PC-3 (cell line): Measurements from ENCODE around the gene FBXW2. TPM values are rescaled to one million over a fixed set of nuclear protein-coding genes. Genes with fewer than 3 reads are reported as not detected.

ENCODE experiments used
- ATAC-seq: fragments of 200-7000 bp; cut with Tn5 transposase; 2 replicates; pipeline ENCODE4 v1.9.1; 2020; ENCODE audit warnings: mild to moderate bottlenecking, moderate library complexity
- BruUV-seq: library from RNA; stranded (reverse); fragments of 400-500 nt; replicated peaks from 2 replicates; lab custom pipeline; 2021; lab: Mats Ljungman, UMichigan
- CTCF ChIA-PET: fragments of 300-600 bp; sonication (Branson Sonifier 250); formaldehyde crosslinking; loops from one replicate; lab custom pipeline; 2022; ENCODE audit warnings: antibody characterized with exemption; lab: Charles Lee
- POLR2A ChIA-PET: fragments of 300-600 bp; sonication (Branson Sonifier 250); formaldehyde crosslinking; loops from one replicate; lab custom pipeline; 2022; ENCODE audit warnings: antibody characterized with exemption; ENCODE audit not compliant: unreplicated experiment; lab: Charles Lee
- DNase-seq: peaks from one replicate; pipeline ENCODE4 v3.0.0-alpha.2; 2015
- H2AFZ ChIP-seq: fragments of 300-600 bp; sonication (generic); 2 replicates; pipeline ENCODE4 v1.6.0; 2016; ENCODE audit warnings: antibody characterized with exemption, low read length
- H3F3A ChIP-seq: fragments of 300-600 bp; sonication (generic); one replicate; pipeline ENCODE4 v1.6.0; 2017; ENCODE audit warnings: antibody characterized with exemption, low read length, control low read depth, mild to moderate bottlenecking; ENCODE audit not compliant: unreplicated experiment
- H3K27ac ChIP-seq: fragments of 300-600 bp; sonication (generic); 2 replicates; pipeline ENCODE4 v1.5.1; 2016; ENCODE audit warnings: mild to moderate bottlenecking, low read length
- H3K27me3 ChIP-seq: fragments of 300-600 bp; sonication (generic); 2 replicates; pipeline ENCODE4 v1.6.1; 2016; ENCODE audit warnings: low read length, mixed read lengths
- H3K36me3 ChIP-seq: fragments of 300-600 bp; sonication (generic); 2 replicates; pipeline ENCODE4 v1.6.1; 2016; ENCODE audit warnings: low read depth, mixed run types, low read length, mixed read lengths
- H3K4me1 ChIP-seq: fragments of 300-600 bp; sonication (generic); 2 replicates; pipeline ENCODE4 v1.5.1; 2016; ENCODE audit warnings: low read length; ENCODE audit not compliant: insufficient read depth
- H3K4me2 ChIP-seq: fragments of 300-600 bp; sonication (generic); 2 replicates; pipeline ENCODE4 v1.6.0; 2016; ENCODE audit warnings: low read length
- H3K4me3 ChIP-seq: fragments of 300-600 bp; sonication (generic); 2 replicates; pipeline ENCODE4 v1.5.1; 2016; ENCODE audit warnings: mild to moderate bottlenecking, low read length, mixed read lengths
- H3K79me2 ChIP-seq: fragments of 300-600 bp; sonication (generic); 2 replicates; pipeline ENCODE4 v1.6.1; 2017; ENCODE audit warnings: low read length, mixed read lengths
- H3K9ac ChIP-seq: fragments of 300-600 bp; sonication (generic); 2 replicates; pipeline ENCODE4 v1.6.0; 2016; ENCODE audit warnings: mild to moderate bottlenecking, low read length
- H3K9me2 ChIP-seq: fragments of 300-600 bp; sonication (generic); replicated peaks from 2 replicates; pipeline ENCODE4 v1.6.1; 2016; ENCODE audit warnings: mixed run types, low read length, mixed read lengths
- H3K9me3 ChIP-seq: fragments of 300-600 bp; sonication (generic); 2 replicates; pipeline ENCODE4 v1.6.1; 2016; ENCODE audit warnings: low read length, mixed read lengths
- H4K20me1 ChIP-seq: fragments of 300-600 bp; sonication (generic); 2 replicates; pipeline ENCODE4 v1.6.1; 2016; ENCODE audit warnings: low read length, mixed read lengths
- EZH2 ChIP-seq: fragments of 300-600 bp; sonication (generic); IDR thresholded peaks from one replicate; pipeline ENCODE4 v1.6.1; 2017; ENCODE audit warnings: antibody characterized with exemption, mild to moderate bottlenecking, low read length; ENCODE audit not compliant: unreplicated experiment
- EZH2phosphoT487 ChIP-seq: fragments of 300-600 bp; sonication (generic); IDR thresholded peaks from 2 replicates; pipeline ENCODE4 v1.6.1; 2018; ENCODE audit warnings: mild to moderate bottlenecking, antibody characterized with exemption, low read length, borderline replicate concordance
- intact Hi-C: fragments of 100-400 bp; cut with micrococcal nuclease; formaldehyde crosslinking; loops from 2 replicates; pipeline ENCODE4 v1.9.0; 2023
- total RNA-seq: library from RNA; depleted of rRNA; stranded (reverse); fragments of >200 nt; gene quantifications from 2 replicates; pipeline ENCODE4 v1.2.3, GENCODE V29; 2014
- TF ChIP-seq, protein P1 (sequence below): fragments of 300-600 bp; sonication (generic); conservative IDR thresholded peaks from 2 replicates; pipeline ENCODE4 v1.5.1; 2017; ENCODE audit warnings: antibody characterized with exemption, low read depth, mild to moderate bottlenecking, low read length

FBXW2 gene
- total RNA-seq, 1 experiment from 2014 or later = 30.5 TPM

DNA sequence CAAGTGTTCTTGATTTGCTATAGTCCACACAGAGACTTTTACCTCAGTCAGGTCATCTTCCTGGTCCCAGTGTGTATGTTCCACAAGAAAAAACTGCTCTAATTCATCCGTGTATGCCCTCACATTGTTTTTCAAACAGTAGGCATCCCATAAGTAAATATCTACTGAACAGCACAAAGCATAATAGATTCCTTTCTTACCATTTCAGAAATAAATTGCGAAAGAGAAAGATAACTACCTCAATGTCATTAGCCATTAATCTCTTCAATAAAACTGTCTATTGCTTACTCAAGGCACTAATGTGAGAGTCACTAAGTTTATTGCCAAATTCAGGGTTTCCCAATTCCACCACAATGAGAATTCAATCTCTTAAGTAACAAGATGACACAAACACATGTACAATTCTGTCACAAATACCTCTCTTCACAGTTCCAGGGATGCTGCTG, 9.6 kb downstream of the FBXW2 start:
- DNase-seq = peak; percentile 62
- H3K4me2 ChIP-seq = no peak overlapping the region
- peaks cover 24% of the 10 kb centered on the region; the same call in 1 of the 2 replicates for H3K36me3 ChIP-seq
- peaks cover 59% of the 10 kb centered on the region for H3K79me2 ChIP-seq
- H3K9me3 ChIP-seq = no peaks in the 10 kb centered on the region
- POLR2A ChIA-PET = no interaction called here
- H3F3A ChIP-seq = no peaks in the 10 kb centered on the region
- H3K4me3 ChIP-seq = no peak overlapping the region
- H3K27me3 ChIP-seq = no peaks in the 10 kb centered on the region
- H2AFZ ChIP-seq = no peak overlapping the region
- H3K4me1 ChIP-seq = peaks cover 6% of the 10 kb centered on the region; the same call in 1 of the 2 replicates
- TF ChIP-seq EZH2phosphoT487 (no peak), EZH2 (no peak)
- TF ChIP-seq, protein P1, sequence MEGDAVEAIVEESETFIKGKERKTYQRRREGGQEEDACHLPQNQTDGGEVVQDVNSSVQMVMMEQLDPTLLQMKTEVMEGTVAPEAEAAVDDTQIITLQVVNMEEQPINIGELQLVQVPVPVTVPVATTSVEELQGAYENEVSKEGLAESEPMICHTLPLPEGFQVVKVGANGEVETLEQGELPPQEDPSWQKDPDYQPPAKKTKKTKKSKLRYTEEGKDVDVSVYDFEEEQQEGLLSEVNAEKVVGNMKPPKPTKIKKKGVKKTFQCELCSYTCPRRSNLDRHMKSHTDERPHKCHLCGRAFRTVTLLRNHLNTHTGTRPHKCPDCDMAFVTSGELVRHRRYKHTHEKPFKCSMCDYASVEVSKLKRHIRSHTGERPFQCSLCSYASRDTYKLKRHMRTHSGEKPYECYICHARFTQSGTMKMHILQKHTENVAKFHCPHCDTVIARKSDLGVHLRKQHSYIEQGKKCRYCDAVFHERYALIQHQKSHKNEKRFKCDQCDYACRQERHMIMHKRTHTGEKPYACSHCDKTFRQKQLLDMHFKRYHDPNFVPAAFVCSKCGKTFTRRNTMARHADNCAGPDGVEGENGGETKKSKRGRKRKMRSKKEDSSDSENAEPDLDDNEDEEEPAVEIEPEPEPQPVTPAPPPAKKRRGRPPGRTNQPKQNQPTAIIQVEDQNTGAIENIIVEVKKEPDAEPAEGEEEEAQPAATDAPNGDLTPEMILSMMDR = no peak
- no TSS peak for BruUV-seq
- CTCF ChIA-PET = no interaction called here
- intact Hi-C loops = no loop called here
- no peak overlapping the region for H3K9ac ChIP-seq
- peaks cover 4% of the 10 kb centered on the region; the same call in 1 of the 2 replicates for H4K20me1 ChIP-seq
- H3K27ac ChIP-seq = peak overlapping the region; percentile 50
- no peaks in the 10 kb centered on the region for H3K9me2 ChIP-seq
- peak; percentile 40 for ATAC-seq

GRCh38 chr9:120781236-120781635, 12.0 kb downstream of the FBXW2 start:
- no peaks in the 10 kb centered on the region for H3K9me2 ChIP-seq
- ChIA-PET POLR2A (no interaction called here), CTCF (no interaction called here)
- intact Hi-C loops = no loop called here
- H3F3A ChIP-seq = no peaks in the 10 kb centered on the region
- H3K4me2 ChIP-seq = no peak overlapping the region
- peaks cover 6% of the 10 kb centered on the region; the same call in 1 of the 2 replicates for H3K4me1 ChIP-seq
- no peak overlapping the region for H3K27ac ChIP-seq
- no peak for DNase-seq
- H3K36me3 ChIP-seq = peaks cover 18% of the 10 kb centered on the region; the same call in 1 of the 2 replicates
- no peak overlapping the region for H3K4me3 ChIP-seq
- no peak for ATAC-seq
- H3K9me3 ChIP-seq = no peaks in the 10 kb centered on the region
- H4K20me1 ChIP-seq = 0 out of 2 replicates have a peak, but pooled peaks cover 3% of the 10 kb centered on the region
- no peaks in the 10 kb centered on the region for H3K27me3 ChIP-seq
- no TSS peak for BruUV-seq
- H3K79me2 ChIP-seq = peaks cover 39% of the 10 kb centered on the region
- TF ChIP-seq EZH2phosphoT487 (no peak), EZH2 (no peak)
- TF ChIP-seq, protein P1 = no peak
- no peak overlapping the region for H2AFZ ChIP-seq
- no peak overlapping the region for H3K9ac ChIP-seq

- POLR2A ChIA-PET = no interaction called here
- no peaks in the 10 kb centered on the region for H3K27me3 ChIP-seq
- 0 out of 2 replicates have a peak, but pooled peaks cover 3% of the 10 kb centered on the region for H4K20me1 ChIP-seq
- H3K9me2 ChIP-seq = no peaks in the 10 kb centered on the region
- H3K4me1 ChIP-seq = peaks cover 6% of the 10 kb centered on the region; the same call in 1 of the 2 replicates
- no TSS peak for BruUV-seq
- no peak overlapping the region for H2AFZ ChIP-seq
- no peak for DNase-seq
- H3K36me3 ChIP-seq = peaks cover 18% of the 10 kb centered on the region; the same call in 1 of the 2 replicates
- TF ChIP-seq EZH2 (no peak), EZH2phosphoT487 (no peak)
- TF ChIP-seq, protein P1 = no peak
- peaks cover 31% of the 10 kb centered on the region for H3K79me2 ChIP-seq
- H3K9ac ChIP-seq = no peak overlapping the region
- intact Hi-C loops = no loop called here
- H3K4me2 ChIP-seq = no peak overlapping the region
- ATAC-seq = no peak
- H3K27ac ChIP-seq = no peak overlapping the region
- no peak overlapping the region for H3K4me3 ChIP-seq
- H3F3A ChIP-seq = no peaks in the 10 kb centered on the region
- CTCF ChIA-PET = no interaction called here
- H3K9me3 ChIP-seq = no peaks in the 10 kb centered on the region
Measured at GRCh38 chr9:120780367-120780766, 12.8 kb downstream of the FBXW2 start.
